Measurements from ENCODE around the gene DISP2.

DNA sequence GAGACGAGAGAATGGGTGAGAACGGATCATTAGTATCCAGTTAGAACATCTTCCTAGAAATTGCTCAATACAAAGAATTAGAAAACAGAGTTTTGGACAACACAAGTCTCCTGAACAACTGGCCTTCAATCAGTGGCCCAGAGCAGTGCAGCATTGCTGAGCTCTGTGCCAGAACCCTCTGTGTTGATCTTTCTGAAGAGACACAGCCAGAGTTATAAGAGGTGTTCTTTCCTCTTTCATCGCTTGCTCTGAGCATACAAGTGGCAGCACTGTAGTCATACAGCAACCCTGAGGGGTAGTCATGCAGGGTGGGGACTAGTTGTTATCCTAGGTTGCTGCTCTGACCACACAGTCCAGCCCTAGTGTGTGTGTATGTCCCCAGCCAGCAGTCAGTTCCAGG, 28.5 kb downstream of the DISP2 start:
- TF ChIP-seq, protein P1, sequence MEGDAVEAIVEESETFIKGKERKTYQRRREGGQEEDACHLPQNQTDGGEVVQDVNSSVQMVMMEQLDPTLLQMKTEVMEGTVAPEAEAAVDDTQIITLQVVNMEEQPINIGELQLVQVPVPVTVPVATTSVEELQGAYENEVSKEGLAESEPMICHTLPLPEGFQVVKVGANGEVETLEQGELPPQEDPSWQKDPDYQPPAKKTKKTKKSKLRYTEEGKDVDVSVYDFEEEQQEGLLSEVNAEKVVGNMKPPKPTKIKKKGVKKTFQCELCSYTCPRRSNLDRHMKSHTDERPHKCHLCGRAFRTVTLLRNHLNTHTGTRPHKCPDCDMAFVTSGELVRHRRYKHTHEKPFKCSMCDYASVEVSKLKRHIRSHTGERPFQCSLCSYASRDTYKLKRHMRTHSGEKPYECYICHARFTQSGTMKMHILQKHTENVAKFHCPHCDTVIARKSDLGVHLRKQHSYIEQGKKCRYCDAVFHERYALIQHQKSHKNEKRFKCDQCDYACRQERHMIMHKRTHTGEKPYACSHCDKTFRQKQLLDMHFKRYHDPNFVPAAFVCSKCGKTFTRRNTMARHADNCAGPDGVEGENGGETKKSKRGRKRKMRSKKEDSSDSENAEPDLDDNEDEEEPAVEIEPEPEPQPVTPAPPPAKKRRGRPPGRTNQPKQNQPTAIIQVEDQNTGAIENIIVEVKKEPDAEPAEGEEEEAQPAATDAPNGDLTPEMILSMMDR (IDR thresholded peaks at IDR 0.05) = no peak
- no peak for TF ChIP-seq POLR2A (IDR thresholded peaks at IDR 0.05)
